Amygdala (tissue), 56 donors: ENCODE results near the gene SLC9A9.
"Not testable (repeated sequence)": the region's sequence is repeated elsewhere in the genome, so short reads cannot be mapped to it uniquely, and the experiment has no call there.

Source experiments
- DNase-seq, 56 donors: peaks; one replicate each; lab custom pipeline; 2025; lab: John Stamatoyannopoulos, UW

Gene SLC9A9

GRCh38 chr3:143436231-143436930, 411.9 kb downstream of the SLC9A9 start:
- DNase-seq, result no peak

- no peak for DNase-seq
Observed at GRCh38 chr3:143433787-143434378, 414.4 kb downstream of the SLC9A9 start.

GRCh38 chr3:143431298-143431697, 417.0 kb downstream of the SLC9A9 start:
- not testable (repeated sequence) for DNase-seq

GRCh38 chr3:143430568-143430967, 417.7 kb downstream of the SLC9A9 start:
- DNase-seq, result no peak

GRCh38 chr3:143429628-143430514, 418.4 kb downstream of the SLC9A9 start:
- DNase-seq, result no peak

GRCh38 chr3:143428294-143428693, 420.0 kb downstream of the SLC9A9 start:
- DNase-seq, result no peak

GRCh38 chr3:143427631-143428030, 420.6 kb downstream of the SLC9A9 start:
- DNase-seq, result no peak

GRCh38 chr3:143424874-143425273, 423.4 kb downstream of the SLC9A9 start:
- DNase-seq, result no peak

GRCh38 chr3:143421556-143421955, 426.7 kb downstream of the SLC9A9 start:
- DNase-seq, result no peak

GRCh38 chr3:143419611-143420010, 428.7 kb downstream of the SLC9A9 start:
- DNase-seq, result no peak

GRCh38 chr3:143418391-143418790, 429.9 kb downstream of the SLC9A9 start:
- peak in 1 of 56 donors; percentile 3 for DNase-seq

- DNase-seq, result no peak
Observed at GRCh38 chr3:143416229-143416628, 432.0 kb downstream of the SLC9A9 start.

GRCh38 chr3:143414571-143415253, 433.6 kb downstream of the SLC9A9 start:
- no peak for DNase-seq

GRCh38 chr3:143413372-143413771, 434.9 kb downstream of the SLC9A9 start:
- DNase-seq, result no peak

- no peak for DNase-seq
Observed at GRCh38 chr3:143412084-143412483, 436.2 kb downstream of the SLC9A9 start.

- no peak for DNase-seq
Observed at GRCh38 chr3:143410259-143410658, 438.0 kb downstream of the SLC9A9 start.

GRCh38 chr3:143408771-143409170, 439.5 kb downstream of the SLC9A9 start:
- DNase-seq, result no peak

- DNase-seq, result no peak
Observed at GRCh38 chr3:143402602-143403001, 445.7 kb downstream of the SLC9A9 start.

GRCh38 chr3:143396790-143397189, 451.5 kb downstream of the SLC9A9 start:
- DNase-seq, result no peak

- no peak for DNase-seq
Observed at GRCh38 chr3:143389388-143389787, 458.9 kb downstream of the SLC9A9 start.

GRCh38 chr3:143387425-143387824, 460.8 kb downstream of the SLC9A9 start:
- DNase-seq, result no peak
